ENCODE data around the gene NOS1. TPM values are rescaled to one million over a fixed set of nuclear protein-coding genes. Genes with fewer than 3 reads are reported as not detected.

NOS1 gene
- total RNA-seq, 2 donors from 2014 or later = 0.60 to 0.86 TPM

DNA sequence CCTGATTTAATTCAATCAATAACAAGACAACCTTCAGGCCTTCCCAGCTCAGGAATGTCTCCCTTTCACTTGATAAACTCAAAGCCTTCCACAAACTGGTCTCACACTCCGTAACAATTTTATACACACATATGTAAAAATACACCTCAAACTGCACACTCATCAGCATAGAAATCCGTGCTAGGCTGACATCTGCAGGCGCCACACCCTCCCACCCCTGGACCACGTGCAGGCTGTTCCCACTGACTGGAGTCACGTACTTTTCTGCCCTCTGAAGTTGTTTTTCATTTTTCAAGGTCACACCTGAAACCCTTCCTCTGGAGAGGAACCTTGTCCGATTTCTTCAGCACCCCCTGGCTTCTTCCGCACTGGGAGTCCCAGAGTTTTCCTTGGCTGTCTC, 198.8 kb downstream of the NOS1 start:
- intact Hi-C loops (cut with DNase I) = no loop called here

DNA sequence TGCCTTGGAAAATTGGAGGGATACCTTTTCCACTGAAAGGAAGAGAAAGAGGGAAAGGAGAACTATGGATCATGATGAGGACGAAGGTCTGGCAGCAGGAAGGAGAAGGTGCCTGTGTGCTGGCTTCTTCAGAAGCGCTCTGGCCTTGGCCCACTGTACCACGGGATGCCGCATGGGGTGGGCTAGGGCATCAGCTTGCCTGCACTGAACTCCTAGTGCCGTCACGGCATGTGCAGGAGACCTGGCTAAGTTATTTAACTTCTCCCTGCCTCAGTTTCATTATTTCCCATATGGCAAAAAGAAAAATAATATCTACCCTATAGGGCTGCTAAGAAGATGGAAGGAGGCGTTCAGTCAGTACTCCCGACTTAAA, 199.3 kb downstream of the NOS1 start:
- intact Hi-C loops (cut with DNase I) = no loop called here
- DNase-seq (ENCODE audit: low spot score) = no peak

More for the DNA sequence above, 198.8 kb downstream of the NOS1 start:
- no peak for DNase-seq (ENCODE audit: low spot score)

DNA sequence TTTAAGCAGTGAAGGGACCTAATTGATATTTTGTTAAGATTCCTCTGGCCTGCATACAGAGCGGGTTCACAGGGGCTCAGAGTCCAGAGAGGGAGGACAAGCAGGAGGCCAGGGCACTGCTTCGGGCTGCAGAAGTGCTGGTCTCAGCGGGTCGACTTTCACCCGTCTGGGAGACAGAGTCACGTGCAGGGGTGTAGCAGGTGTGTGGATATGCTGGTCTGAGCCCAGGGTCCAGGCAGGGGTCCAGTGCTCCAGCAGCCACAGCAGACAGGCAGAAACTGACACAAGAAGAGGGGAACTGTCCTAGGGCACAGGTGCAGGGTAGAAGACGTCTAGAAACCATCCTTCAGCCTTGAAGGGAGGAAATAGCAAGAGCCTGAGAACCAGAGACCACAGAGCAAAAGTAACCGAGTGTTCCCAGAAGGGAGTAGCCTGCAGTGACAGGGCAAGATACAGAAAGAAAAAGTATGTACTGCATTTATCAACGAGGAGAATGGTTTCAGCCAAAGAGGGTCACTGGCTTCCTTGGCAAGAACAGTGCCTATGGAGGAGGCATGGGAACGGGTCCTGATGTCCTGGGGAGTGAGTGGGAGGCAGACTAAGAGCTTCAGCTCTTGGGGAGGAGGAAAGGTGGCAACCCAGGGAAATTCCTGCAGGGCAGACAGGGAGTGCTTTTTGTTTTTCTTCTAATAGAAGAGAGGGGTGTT, 199.8 kb downstream of the NOS1 start:
- intact Hi-C loops (cut with DNase I) = no loop called here
- DNase-seq (ENCODE audit: low spot score) = no peak

DNA sequence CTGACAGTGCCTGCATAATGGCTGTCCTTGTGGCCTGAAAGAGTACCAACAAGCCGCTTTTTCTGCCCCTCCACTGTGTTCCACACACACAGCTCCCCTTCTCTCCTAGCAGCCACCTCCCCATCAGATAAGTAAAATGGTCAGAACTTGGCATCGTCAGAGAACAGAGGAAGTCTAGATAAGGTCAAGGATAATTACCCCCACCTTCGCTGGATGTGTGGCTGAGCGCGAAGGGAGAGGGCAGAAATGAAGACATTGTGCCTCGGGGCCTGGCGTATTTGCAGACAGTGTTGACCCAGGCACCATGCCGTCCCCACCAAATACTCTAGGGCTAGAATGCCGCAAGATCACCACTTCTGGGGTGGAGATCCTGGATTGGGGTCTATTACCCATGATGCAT, 201.8 kb downstream of the NOS1 start:
- intact Hi-C loops (cut with DNase I) = no loop called here
- no peak for DNase-seq (ENCODE audit: low spot score)

DNA sequence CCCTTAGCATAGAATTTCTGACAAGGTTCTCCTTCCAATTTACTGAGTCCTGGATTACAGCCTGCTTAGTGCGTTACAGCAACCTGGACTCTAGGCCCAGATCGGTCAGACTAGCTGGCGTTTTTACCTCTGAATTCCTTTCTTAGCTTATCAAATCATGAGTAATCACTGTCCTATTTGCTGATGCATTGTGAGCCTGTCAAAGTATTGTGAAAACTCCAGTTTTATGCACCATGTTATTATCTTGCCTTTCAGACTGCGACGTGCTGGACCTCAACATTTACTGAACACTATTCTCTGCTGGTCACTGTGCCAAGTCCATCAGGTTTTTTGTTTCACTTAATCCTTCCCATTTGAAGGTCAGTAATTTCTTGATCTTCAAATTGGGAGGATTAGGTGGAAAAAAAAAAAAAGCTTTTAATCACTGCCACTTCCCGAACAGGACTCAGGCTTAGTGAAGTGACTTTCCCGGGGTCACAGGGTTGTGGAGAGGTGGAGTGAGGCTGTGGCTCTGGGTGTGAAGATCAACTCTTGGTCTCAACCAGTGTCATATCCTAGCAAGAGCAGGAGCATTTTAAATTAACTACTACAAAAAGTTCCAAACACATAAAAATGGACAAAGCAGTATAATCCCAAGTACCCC, 202.4 kb downstream of the NOS1 start:
- intact Hi-C loops (cut with DNase I) = no loop called here
- no peak for DNase-seq (ENCODE audit: low spot score)

Other genes starting within 250 kb of the NOS1 start
- gene FBXO21, start 171.2 kb downstream of the NOS1 start, total RNA-seq = 10 to 100 TPM; 25.8 to 28.4 TPM